Activated CD4-positive, alpha-beta T cell treated with anti-CD3 and anti-CD28 coated beads, Interleukin-2, amount 50 U/mL, for 1 hour (primary cell): ENCODE results near the gene DHX8.
"Not testable (repeated sequence)": the region's sequence is repeated elsewhere in the genome, so short reads cannot be mapped to it uniquely, and the experiment has no call there.

ENCODE experiments used
- DNase-seq: peaks from one replicate; pipeline ENCODE4 v3.0.0-alpha.2; 2020

Gene DHX8

DNA sequence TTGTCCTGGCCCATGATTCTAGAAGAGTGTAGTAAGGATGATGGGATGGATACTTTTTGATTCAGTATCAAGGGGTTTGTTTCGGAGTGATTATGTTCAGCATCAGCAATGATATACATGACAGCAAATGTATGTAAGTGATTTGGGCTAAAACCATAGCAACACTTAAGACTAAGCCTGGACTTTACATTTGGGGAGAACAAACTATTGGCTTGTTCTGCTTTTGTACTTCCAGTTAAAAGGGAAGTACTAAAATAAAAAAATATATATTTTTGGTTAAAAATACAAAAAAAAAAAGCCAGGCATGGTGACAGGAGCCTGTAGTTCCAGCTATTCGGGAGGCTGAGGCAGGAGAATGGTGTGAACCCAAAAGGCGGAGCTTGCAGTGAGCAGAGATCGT is 20.5 kb upstream of the DHX8 start:
- DNase-seq, result no peak

- no peak for DNase-seq
Measured at GRCh38 chr17:43464046-43464445, 19.7 kb upstream of the DHX8 start.

DNA sequence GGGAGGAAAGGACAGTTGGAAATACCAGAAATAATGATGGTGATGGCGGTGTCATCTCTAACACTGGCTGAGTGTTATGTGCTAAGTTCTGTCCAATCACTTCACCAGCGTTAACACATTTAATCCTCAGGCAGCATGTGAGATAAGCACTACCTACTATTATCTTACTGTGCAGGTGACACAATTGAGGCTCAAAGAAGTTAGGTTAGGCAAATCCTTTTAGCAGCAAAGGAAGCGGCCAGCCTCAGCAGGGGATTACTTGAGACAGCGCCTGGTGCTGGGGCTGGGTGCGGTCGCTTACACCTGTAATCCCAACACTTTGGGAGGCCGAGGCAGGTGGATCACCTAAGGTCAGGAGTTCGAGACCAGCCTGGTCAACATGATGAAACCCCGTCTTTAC is 18.7 kb upstream of the DHX8 start:
- no peak for DNase-seq

DNA sequence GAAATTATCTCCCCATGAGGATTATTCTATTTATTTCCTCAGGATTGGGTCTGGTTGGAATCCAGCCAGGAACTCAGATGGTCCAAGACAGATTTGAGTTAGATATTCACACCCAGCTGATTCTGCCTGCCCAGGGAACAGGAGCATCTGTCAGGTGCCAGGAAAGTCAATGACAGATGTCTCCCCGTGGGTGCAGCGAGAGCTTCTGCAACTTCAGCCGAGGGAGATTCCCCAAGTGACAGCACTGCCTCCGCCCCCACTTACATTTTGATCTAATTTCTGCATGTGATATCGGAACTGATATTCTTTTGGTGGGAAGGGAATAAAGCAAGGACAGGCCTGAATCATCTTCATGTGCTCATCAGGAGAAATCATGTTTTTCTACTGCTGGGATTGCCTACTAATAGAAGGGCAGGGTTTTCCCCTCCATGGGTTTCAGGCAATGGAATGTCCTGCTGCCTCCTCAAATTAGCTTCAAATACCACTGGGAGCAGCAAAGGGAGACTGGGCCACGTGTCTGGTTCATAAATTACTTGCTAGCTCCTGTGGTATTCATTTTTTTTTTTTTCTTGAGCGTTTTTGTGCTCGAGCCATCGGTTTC is 15.7 kb upstream of the DHX8 start:
- DNase-seq, result no peak

GRCh38 chr17:43468691-43469139 is 15.1 kb upstream of the DHX8 start:
- no peak for DNase-seq

DNA sequence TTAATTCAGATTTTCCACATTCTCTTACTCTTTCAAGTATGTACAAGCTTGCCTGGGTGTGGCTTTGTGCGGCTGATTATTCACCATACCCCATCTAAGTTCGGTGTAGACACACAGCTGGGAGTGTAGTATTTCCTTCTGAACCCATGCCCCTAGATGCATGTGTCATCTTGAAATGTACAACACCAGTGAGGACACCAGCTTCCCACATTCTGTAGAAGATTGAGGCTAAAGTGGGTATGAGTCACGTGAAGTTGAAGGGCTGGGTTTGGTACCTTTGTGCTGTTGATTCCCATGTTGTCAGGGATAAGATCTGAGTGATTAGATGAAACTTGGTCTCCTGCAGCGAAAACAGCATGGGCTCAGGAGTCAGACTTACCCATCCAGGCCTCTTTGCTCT is 14.6 kb upstream of the DHX8 start:
- no peak for DNase-seq

- DNase-seq, result no peak
Measured at GRCh38 chr17:43471585-43472160, 12.1 kb upstream of the DHX8 start.

DNA sequence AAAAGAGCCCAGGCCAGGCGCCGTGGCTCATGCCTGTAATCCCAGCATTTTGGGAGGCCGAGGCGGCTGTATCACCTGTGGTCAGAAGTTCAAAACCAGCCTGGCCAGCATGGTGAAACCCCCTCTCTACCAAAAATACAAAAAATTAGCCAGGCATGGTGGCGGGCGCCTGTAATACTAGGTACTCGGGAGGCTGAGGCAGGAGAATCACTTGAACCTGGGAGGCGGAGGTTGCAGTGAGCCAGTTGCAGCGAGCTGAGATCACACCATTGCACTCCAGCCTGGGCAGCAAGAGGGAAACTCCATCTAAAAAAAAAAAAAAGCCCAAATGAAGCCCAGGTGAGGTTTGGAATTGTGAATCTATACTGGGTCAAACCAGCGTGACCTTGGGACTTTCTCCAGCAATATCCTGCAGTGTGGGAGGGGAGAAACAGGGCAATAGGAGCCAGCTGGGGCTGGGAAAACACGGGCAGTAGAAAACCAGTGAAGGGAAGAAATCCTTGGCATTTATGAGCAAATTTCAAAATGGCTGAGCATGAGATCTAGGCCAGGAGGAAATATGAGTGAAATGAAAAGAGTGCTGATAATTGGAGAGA is 8.2 kb upstream of the DHX8 start:
- DNase-seq, result no peak

DNA sequence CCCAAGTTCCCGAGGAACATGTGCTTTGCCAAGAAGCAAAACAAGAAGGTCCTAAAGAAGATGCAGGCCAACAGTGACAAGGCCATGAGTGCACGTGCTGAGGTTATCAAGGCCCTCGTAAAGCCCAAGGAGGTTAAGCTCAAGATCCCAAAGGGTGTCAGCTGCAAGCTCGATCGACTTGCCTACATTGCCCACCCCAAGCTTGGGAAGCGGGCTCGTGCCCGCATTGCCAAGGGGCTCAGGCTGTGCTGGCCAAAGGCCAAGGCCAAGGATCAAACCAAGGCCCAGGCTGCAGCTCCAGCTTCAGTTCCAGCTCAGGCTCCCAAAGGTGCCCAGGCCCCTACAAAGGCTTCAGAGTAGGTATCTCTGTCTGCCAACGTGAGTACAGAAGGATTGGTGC is 7.5 kb upstream of the DHX8 start:
- not testable (repeated sequence) for DNase-seq

- DNase-seq, result no peak
Measured at GRCh38 chr17:43477832-43478634, 5.7 kb upstream of the DHX8 start.

DNA sequence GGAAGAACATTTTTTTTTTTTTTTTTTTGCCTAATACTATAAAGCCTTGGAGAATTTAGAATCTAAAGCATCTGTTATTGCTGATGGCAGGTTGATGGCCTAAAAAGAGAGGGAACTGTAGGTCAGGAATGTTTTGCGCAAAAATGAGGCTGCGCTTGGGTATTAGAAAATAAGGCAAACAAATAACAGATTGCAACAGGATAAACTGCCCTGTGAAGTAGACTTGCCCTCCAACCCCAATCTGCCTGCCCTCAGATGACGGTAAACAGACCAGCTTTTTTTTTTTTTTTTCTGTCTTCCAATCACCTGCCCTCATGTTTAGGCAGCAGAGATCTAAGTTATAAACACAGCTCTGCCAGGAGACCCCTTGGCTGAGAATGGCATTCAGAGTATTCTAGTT is 3.8 kb upstream of the DHX8 start:
- no peak for DNase-seq

DNA sequence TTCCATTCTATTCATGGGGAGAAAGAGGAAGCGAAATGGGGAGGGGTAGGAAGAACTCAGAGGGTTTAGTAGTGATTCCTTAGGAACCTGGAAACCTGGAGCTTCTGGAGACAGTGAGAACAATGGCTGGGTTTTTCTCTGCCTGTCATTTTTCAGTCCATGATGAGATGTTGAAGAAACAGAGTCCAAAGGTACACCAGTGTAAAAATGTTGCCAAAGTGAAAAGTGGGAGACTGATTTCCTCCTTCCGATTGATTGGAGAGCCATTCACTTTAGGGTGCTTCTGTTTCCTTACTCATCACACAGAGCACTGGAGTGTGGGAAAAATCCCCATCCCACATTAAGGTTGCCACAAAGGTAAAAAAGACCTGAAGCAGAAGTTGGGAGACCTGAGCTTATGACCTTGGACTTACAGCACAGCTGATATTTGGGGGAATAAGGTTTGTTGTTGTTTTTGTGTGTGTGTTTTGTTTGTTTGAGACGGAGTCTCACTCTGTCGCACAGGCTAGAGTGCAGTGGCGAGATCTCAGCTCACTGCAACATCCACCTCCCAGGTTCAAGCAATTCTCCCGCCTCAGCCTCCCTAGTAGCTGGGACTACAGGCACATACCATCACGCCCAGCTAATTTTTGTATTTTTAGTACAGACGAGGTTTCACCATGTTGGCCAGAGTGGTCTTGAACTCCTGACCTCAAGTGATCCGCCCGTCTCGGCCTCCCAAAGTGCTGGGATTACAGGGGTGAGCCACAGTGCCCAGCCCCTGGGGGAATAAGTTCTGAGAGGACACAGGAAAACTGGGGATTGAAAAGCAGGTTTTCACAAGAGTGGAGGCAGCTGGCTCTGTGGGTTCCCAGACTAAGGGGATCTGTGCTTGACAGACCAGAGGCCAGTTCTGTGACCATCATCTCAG is 1.4 kb upstream of the DHX8 start:
- DNase-seq, result no peak

DNA sequence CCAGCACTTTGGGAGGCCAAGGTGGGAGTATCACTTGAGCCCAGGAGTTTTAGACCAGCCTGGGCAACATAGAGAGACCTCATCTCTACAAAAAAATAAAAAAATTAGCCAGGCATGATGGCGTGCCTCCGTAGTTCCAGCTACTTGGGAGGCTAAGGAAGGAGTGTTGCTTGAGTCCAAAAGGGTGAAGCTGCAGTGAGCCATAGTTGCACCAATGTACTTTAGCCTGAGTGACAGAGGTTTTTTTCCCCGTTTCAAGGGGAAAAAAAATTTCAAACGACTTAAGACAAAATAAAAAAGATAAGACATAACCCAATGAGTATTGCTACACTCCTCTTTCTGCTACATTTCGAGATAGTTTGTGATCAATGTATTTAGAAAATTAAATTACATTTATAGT is 6.8 kb downstream of the DHX8 start:
- DNase-seq, result no peak

DNA sequence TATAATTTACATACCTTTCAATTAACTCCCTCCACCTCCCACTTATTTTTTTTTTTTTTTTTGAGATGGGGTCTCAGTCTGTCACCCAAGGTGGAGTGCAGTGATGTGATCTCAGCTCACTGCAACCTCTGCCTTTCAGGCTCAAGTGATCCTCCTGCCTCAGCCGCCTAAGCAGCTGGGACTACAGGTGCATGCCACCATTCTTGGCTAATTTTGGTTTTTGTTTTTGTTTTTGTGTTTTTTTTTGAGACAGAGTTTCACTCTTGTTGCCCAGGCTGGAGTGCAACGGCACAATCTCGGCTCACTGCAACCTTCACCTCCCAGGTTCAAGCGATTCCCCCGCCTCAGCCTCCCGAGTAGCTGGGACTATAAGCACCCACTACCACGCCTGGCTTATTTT is 25.7 kb downstream of the DHX8 start:
- not testable (repeated sequence) for DNase-seq

DNA sequence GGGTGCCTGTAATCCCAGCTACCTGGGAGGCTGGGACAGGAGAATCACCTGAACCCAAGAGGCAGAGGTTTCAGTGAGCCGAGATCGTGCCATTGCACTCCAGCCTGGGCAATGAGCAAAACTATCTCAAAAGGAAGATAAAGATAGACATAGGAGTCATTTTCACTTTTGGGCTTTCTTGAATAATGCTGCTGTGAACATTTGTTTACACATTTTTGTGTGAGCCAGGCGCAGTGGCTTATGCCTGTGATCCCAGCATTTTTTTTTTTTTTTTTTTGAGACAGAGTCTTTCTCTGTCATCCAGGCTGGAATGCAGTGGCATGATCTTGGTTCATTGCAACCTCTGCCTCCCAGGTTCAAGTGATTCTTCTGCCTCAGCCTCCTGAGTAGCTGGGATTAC is 27.4 kb downstream of the DHX8 start:
- not testable (repeated sequence) for DNase-seq

DNA sequence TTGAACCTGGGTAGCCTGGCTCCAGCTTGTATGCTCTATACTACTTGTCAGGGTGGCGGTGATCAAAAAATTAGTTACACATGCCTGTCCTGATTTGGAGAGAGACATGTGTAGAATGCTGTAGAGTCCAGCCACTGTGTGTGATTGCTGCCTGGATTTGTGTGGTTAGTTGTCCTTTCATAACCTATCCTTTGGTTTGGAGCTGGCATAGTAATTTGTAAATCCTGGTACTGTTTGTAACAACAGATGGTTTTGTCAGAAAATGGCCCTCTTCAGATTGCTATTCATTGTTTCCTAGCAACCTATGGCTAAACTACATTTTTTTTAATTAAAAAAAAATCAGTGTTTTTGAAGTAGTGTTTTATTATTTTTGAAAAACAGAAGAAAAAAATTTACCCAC is 31.9 kb downstream of the DHX8 start:
- no peak for DNase-seq

DNA sequence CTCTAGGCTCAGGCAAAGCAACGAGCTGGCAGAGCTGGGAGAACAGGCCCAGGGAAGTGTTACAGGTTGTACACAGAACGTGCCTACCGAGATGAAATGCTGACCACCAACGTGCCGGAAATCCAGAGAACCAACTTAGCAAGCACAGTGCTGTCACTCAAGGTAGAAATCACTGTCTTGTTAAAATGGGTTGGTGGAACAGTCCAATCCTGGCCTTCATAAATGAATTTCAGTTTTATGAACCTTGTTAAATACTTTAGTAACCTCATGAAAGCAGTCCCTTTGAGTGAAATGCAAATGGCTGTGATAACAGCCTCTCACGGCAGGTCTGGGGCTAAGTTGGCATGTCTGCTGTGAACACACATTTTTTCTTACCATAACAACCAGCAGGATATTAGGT is 33.4 kb downstream of the DHX8 start:
- no peak for DNase-seq

- DNase-seq, result no peak
Measured at GRCh38 chr17:43517615-43518386, 34.0 kb downstream of the DHX8 start.

DNA sequence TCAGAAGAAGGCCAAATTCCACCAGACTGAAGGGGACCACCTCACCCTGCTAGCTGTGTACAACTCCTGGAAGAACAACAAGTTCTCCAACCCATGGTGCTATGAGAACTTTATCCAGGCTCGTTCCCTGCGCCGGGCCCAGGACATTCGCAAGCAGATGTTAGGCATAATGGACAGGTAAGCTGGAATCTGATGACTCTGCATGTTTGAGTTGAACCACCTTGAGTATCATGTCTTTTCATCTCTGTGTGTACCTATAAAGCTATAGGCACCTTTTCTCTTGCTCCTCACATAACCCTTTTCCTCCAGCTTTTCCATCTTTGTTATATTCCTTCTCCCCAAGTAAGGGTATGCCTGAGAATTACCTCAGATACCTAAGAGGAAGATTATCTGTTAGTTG is 37.6 kb downstream of the DHX8 start:
- no peak for DNase-seq

GRCh38 chr17:43524945-43525575 is 41.3 kb downstream of the DHX8 start:
- no peak for DNase-seq

DNA sequence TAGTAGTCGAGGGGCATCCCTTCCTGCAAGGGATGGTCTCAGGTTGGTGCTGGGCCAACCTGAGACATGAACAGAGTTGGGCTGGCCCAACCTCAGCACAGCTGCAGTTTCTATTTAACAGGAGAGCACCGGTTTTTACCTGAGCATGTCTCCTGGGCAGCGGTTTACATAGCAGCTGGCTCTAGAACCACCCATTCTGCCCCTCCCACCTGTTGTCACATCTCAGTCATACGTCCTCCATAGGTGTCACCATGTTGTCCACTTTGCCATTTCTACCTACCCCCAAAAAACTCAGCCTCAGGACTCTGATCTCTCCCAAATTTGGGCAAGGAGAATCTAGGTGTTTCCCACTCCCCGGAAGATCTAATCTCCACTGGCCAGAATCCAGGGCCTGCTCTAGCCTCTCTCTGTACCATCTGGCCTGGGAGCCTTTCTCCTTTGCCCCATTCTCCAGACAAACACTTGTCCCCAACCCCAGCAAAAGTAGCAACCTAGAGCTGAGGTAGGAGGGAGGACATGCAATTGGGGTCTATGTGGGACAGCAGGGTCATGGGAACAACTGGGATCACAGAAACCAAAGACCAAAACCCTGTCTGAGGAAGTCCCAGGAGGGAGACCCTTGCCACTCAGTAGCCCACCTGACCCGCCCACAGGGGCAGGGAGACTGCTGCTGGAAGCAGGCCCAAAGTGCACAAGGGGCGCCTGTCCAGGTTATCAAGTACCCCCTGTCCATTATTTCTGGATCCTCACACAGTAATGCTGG is 43.3 kb downstream of the DHX8 start:
- no peak for DNase-seq
